Activated T-cell treated with anti-CD3 and anti-CD28 coated beads, Interleukin-2, amount 50 U/mL, for 72 hours (primary cell): ENCODE results near the gene PRR23E. TPM values are rescaled to one million over a fixed set of nuclear protein-coding genes. Genes with fewer than 3 reads are reported as not detected.

ENCODE experiments used
- ATAC-seq, 2 donors: fragments of 150-1000 bp; cut with Tn5 transposase; replicated peaks in 1 of 2; 2 replicates each; pipeline ENCODE4 v1.10.0; 2021; ENCODE audit warnings: moderate library complexity in 2 of 2, mild to moderate bottlenecking in 1 of 2
- DNase-seq, 2 donors: peaks; one replicate each; pipeline ENCODE4 v3.0.0; 2021 to 2022; ENCODE audit warnings: mixed read lengths in 1 of 2
- H3K27ac Mint-ChIP-seq: one replicate; pipeline ENCODE4 v1.8.0; 2022; ENCODE audit warnings: mild to moderate bottlenecking, moderate library complexity, mixed read lengths
- H3K27me3 Mint-ChIP-seq: one replicate; pipeline ENCODE4 v1.8.0; 2022; ENCODE audit warnings: low read depth, mixed read lengths
- H3K36me3 Mint-ChIP-seq, 2 donors: one replicate each; pipeline ENCODE4 v1.8.0; 2022; ENCODE audit warnings: mixed read lengths in 2 of 2, mild to moderate bottlenecking in 1 of 2; ENCODE audit not compliant: insufficient read depth in 2 of 2
- H3K4me1 Mint-ChIP-seq: one replicate; pipeline ENCODE4 v1.8.0; 2022; ENCODE audit warnings: low read depth, mixed read lengths
- H3K4me3 Mint-ChIP-seq, 2 donors: one replicate each; pipeline ENCODE4 v1.8.0; 2022; ENCODE audit warnings: mild to moderate bottlenecking in 2 of 2, mixed read lengths in 2 of 2, moderate library complexity in 2 of 2
- H3K9me3 Mint-ChIP-seq, 2 donors: one replicate each; pipeline ENCODE4 v1.8.0; 2022; ENCODE audit warnings: mixed read lengths in 2 of 2
- total RNA-seq, 2 donors: library from RNA; stranded (reverse); gene quantifications; one replicate each; pipeline ENCODE4 v1.2.3, GENCODE V29; 2022

PRR23E gene
- total RNA-seq, 2 donors from 2014 or later: not detected

GRCh38 chr3:127157171-127157828, 35.6 kb upstream of the PRR23E start:
- no peaks in the 10 kb centered on the region for H3K9me3 Mint-ChIP-seq
- no peak overlapping the region for H3K27ac Mint-ChIP-seq
- DNase-seq: no peak
- H3K27me3 Mint-ChIP-seq: no peaks in the 10 kb centered on the region
- H3K4me3 Mint-ChIP-seq: no peak overlapping the region
- H3K36me3 Mint-ChIP-seq: no peaks in the 10 kb centered on the region
- H3K4me1 Mint-ChIP-seq: no peaks in the 10 kb centered on the region
- no peak for ATAC-seq

- H3K4me3 Mint-ChIP-seq: no peak overlapping the region
- H3K27ac Mint-ChIP-seq: no peak overlapping the region
- H3K36me3 Mint-ChIP-seq: no peaks in the 10 kb centered on the region
- ATAC-seq (no peak), DNase-seq (no peak)
- H3K9me3 Mint-ChIP-seq: no peaks in the 10 kb centered on the region
- no peaks in the 10 kb centered on the region for H3K4me1 Mint-ChIP-seq
- no peaks in the 10 kb centered on the region for H3K27me3 Mint-ChIP-seq
Observed at GRCh38 chr3:127158614-127159229, 34.2 kb upstream of the PRR23E start.

- ATAC-seq (no peak), DNase-seq (no peak)
- Mint-ChIP-seq H3K9me3 (no peaks in the 10 kb centered on the region), H3K27me3 (no peaks in the 10 kb centered on the region), H3K4me3 (no peak overlapping the region), H3K4me1 (no peaks in the 10 kb centered on the region), H3K27ac (no peak overlapping the region), H3K36me3 (no peaks in the 10 kb centered on the region)
Observed at GRCh38 chr3:127159543-127159942, 33.4 kb upstream of the PRR23E start.

- Mint-ChIP-seq H3K9me3 (no peaks in the 10 kb centered on the region), H3K4me3 (no peak overlapping the region), H3K27me3 (no peaks in the 10 kb centered on the region), H3K27ac (no peak overlapping the region), H3K4me1 (no peaks in the 10 kb centered on the region), H3K36me3 (peaks cover 0 to 2% of the 10 kb centered on the region in 2 donors)
- DNase-seq (no peak), ATAC-seq (no peak)
Observed at GRCh38 chr3:127161236-127161635, 31.7 kb upstream of the PRR23E start.

- H3K4me1 Mint-ChIP-seq: no peaks in the 10 kb centered on the region
- ATAC-seq (no peak), DNase-seq (no peak)
- no peak overlapping the region for H3K27ac Mint-ChIP-seq
- no peaks in the 10 kb centered on the region for H3K27me3 Mint-ChIP-seq
- H3K4me3 Mint-ChIP-seq: no peak overlapping the region
- H3K36me3 Mint-ChIP-seq: peaks cover 0 to 2% of the 10 kb centered on the region in 2 donors
- H3K9me3 Mint-ChIP-seq: no peaks in the 10 kb centered on the region
Observed at GRCh38 chr3:127161973-127162579, 30.9 kb upstream of the PRR23E start.

GRCh38 chr3:127162947-127163645, 29.8 kb upstream of the PRR23E start:
- no peaks in the 10 kb centered on the region for H3K27me3 Mint-ChIP-seq
- H3K36me3 Mint-ChIP-seq: peaks cover 0 to 2% of the 10 kb centered on the region in 2 donors
- no peak overlapping the region for H3K4me3 Mint-ChIP-seq
- no peak overlapping the region for H3K27ac Mint-ChIP-seq
- ATAC-seq (no peak), DNase-seq (no peak)
- no peaks in the 10 kb centered on the region for H3K4me1 Mint-ChIP-seq
- no peaks in the 10 kb centered on the region for H3K9me3 Mint-ChIP-seq

- no peaks in the 10 kb centered on the region for H3K4me1 Mint-ChIP-seq
- ATAC-seq (no peak), DNase-seq (no peak)
- H3K4me3 Mint-ChIP-seq: no peak overlapping the region
- no peak overlapping the region for H3K27ac Mint-ChIP-seq
- H3K9me3 Mint-ChIP-seq: no peaks in the 10 kb centered on the region
- peaks cover 0 to 2% of the 10 kb centered on the region in 2 donors for H3K36me3 Mint-ChIP-seq
- peaks cover 9% of the 10 kb centered on the region for H3K27me3 Mint-ChIP-seq
Observed at GRCh38 chr3:127164615-127165014, 28.3 kb upstream of the PRR23E start.

GRCh38 chr3:127165036-127165435, 27.9 kb upstream of the PRR23E start:
- Mint-ChIP-seq H3K9me3 (no peaks in the 10 kb centered on the region), H3K36me3 (peaks cover 0 to 2% of the 10 kb centered on the region in 2 donors), H3K4me3 (no peak overlapping the region), H3K4me1 (no peaks in the 10 kb centered on the region), H3K27me3 (peaks cover 10% of the 10 kb centered on the region), H3K27ac (no peak overlapping the region)
- DNase-seq: no peak
- ATAC-seq: no peak

- Mint-ChIP-seq H3K27ac (no peak overlapping the region), H3K4me3 (no peak overlapping the region), H3K9me3 (no peaks in the 10 kb centered on the region), H3K27me3 (peaks cover 10% of the 10 kb centered on the region), H3K36me3 (peaks cover 0 to 2% of the 10 kb centered on the region in 2 donors), H3K4me1 (no peaks in the 10 kb centered on the region)
- ATAC-seq (no peak), DNase-seq (no peak)
Observed at GRCh38 chr3:127165694-127166485, 27.0 kb upstream of the PRR23E start.

GRCh38 chr3:127166501-127167065, 26.3 kb upstream of the PRR23E start:
- Mint-ChIP-seq H3K36me3 (peaks cover 0 to 2% of the 10 kb centered on the region in 2 donors), H3K27ac (no peak overlapping the region), H3K9me3 (no peaks in the 10 kb centered on the region), H3K27me3 (peaks cover 10% of the 10 kb centered on the region), H3K4me1 (no peaks in the 10 kb centered on the region), H3K4me3 (no peak overlapping the region)
- no peak for ATAC-seq
- no peak for DNase-seq

GRCh38 chr3:127167315-127168043, 25.5 kb upstream of the PRR23E start:
- Mint-ChIP-seq H3K27ac (no peak overlapping the region), H3K4me3 (no peak overlapping the region), H3K9me3 (no peaks in the 10 kb centered on the region), H3K27me3 (peaks cover 17% of the 10 kb centered on the region), H3K4me1 (no peaks in the 10 kb centered on the region), H3K36me3 (peaks cover 0 to 2% of the 10 kb centered on the region in 2 donors)
- no peak for DNase-seq
- ATAC-seq: peak in 1 of 2 donors; percentile 23

GRCh38 chr3:127168271-127168670, 24.7 kb upstream of the PRR23E start:
- ATAC-seq (no peak), DNase-seq (no peak)
- no peaks in the 10 kb centered on the region for H3K9me3 Mint-ChIP-seq
- peaks cover 0 to 2% of the 10 kb centered on the region in 2 donors for H3K36me3 Mint-ChIP-seq
- peaks cover 19% of the 10 kb centered on the region for H3K27me3 Mint-ChIP-seq
- H3K4me3 Mint-ChIP-seq: no peak overlapping the region
- no peaks in the 10 kb centered on the region for H3K4me1 Mint-ChIP-seq
- no peak overlapping the region for H3K27ac Mint-ChIP-seq
